Measurements from ENCODE around the gene SEC24D. TPM values are rescaled to one million over a fixed set of nuclear protein-coding genes. Genes with fewer than 3 reads are reported as not detected.

SEC24D gene
- total RNA-seq, 5 donors from 2014 or later (not counting 1 experiment from before 2014, with no cell fraction given), result 17.0 to 32.3 (median 21.7) TPM

- H3K4me3 ChIP-seq (ENCODE audit: control insufficient read depth in 1 of 2, extremely low read depth in 1 of 2, low read length in 1 of 2), result no peak overlapping the region
- no peak overlapping the region for H3K27ac Mint-ChIP-seq
Observed at GRCh38 chr4:118826723-118827444, 9.0 kb downstream of the SEC24D start.

GRCh38 chr4:118825799-118826198 lies 10.1 kb downstream of the SEC24D start:
- H3K27me3 ChIP-seq (replicated peaks in 1 of 2; ENCODE audit: control insufficient read depth in 2 of 2, extremely low read depth in 1 of 2, insufficient read depth in 2 of 2, low read length in 1 of 2), result no peaks in the 10 kb centered on the region
- H3K36me3 ChIP-seq (ENCODE audit: control insufficient read depth in 2 of 2, extremely low read depth in 1 of 2, insufficient read depth in 1 of 2, low read length in 1 of 2), result peaks cover 4 to 15% of the 10 kb centered on the region in 2 donors
- peaks cover 29 to 45% (median 35%) of the 10 kb centered on the region in 3 donors for H3K4me1 Mint-ChIP-seq
- DNase-seq, result no peak
- H3K27ac Mint-ChIP-seq, result no peak overlapping the region
- H3K9me3 ChIP-seq, result no peaks in the 10 kb centered on the region
- ChIA-PET CTCF (no interaction called here), POLR2A (no interaction called here)
- H3K36me3 Mint-ChIP-seq, result peaks cover 51% of the 10 kb centered on the region
- no peak overlapping the region for H3K4me3 Mint-ChIP-seq
- no CpG with 5 or more reads among the region's 3 CpGs for whole genome bisulfite sequencing (ENCODE audit: insufficient coverage)
- H3K4me3 ChIP-seq (ENCODE audit: control insufficient read depth in 1 of 2, extremely low read depth in 1 of 2, low read length in 1 of 2), result no peak overlapping the region
- no peak overlapping the region for H3K27ac ChIP-seq (ENCODE audit: low read length)
- H3K9me3 Mint-ChIP-seq, result no peaks in the 10 kb centered on the region
- ATAC-seq (replicated peaks in 1 of 4), result no peak
- no peaks in the 10 kb centered on the region for H3K27me3 Mint-ChIP-seq
- peaks cover 0 to 2% of the 10 kb centered on the region in 2 experiments for H3K4me1 ChIP-seq (ENCODE audit: control insufficient read depth in 1 of 2, extremely low read depth in 1 of 2, insufficient read depth in 2 of 2, low read length in 2 of 2)

More at GRCh38 chr4:118826723-118827444, 9.0 kb downstream of the SEC24D start:
- DNase-seq (no peak), ATAC-seq (replicated peaks in 1 of 4) (no peak)
- no CpG with 5 or more reads among the region's 2 CpGs for WGBS (ENCODE audit: insufficient coverage)
- ChIA-PET POLR2A (no interaction called here), CTCF (interaction anchor here in 1 of 2 donors (0.6 kb wide), 1 partner anchor 474 kb away, joined by 3 read pairs; the partner anchor contains the start of gene PRSS12)
- Mint-ChIP-seq H3K27me3 (no peaks in the 10 kb centered on the region), H3K9me3 (no peaks in the 10 kb centered on the region), H3K4me3 (no peak overlapping the region), H3K4me1 (peaks cover 30 to 43% (median 40%) of the 10 kb centered on the region in 3 donors), H3K36me3 (peaks cover 55% of the 10 kb centered on the region)
- Histone ChIP-seq H3K4me1 (ENCODE audit: control insufficient read depth in 1 of 2, extremely low read depth in 1 of 2, insufficient read depth in 2 of 2, low read length in 2 of 2) (peaks cover 0 to 2% of the 10 kb centered on the region in 2 experiments), H3K27ac (ENCODE audit: low read length) (no peak overlapping the region), H3K36me3 (ENCODE audit: control insufficient read depth in 2 of 2, extremely low read depth in 1 of 2, insufficient read depth in 1 of 2, low read length in 1 of 2) (peaks cover 4 to 24% of the 10 kb centered on the region in 2 donors), H3K27me3 (replicated peaks in 1 of 2; ENCODE audit: control insufficient read depth in 2 of 2, extremely low read depth in 1 of 2, insufficient read depth in 2 of 2, low read length in 1 of 2) (no peaks in the 10 kb centered on the region), H3K9me3 (no peaks in the 10 kb centered on the region)

GRCh38 chr4:118824141-118824540 lies 11.8 kb downstream of the SEC24D start:
- ATAC-seq (replicated peaks in 1 of 4), result no peak
- Mint-ChIP-seq H3K27ac (no peak overlapping the region), H3K4me1 (peaks cover 25 to 38% (median 29%) of the 10 kb centered on the region in 3 donors), H3K9me3 (no peaks in the 10 kb centered on the region), H3K27me3 (no peaks in the 10 kb centered on the region), H3K4me3 (no peak overlapping the region), H3K36me3 (peaks cover 43% of the 10 kb centered on the region)
- ChIA-PET CTCF (interaction anchor here in 1 of 2 donors (0.6 to 1.0 kb wide), 2 partner anchors 19 to 27 kb away, joined by 3 read pairs; no protein-coding TSS in a partner anchor), POLR2A (interaction anchor here in 1 of 2 donors (0.6 kb wide), 1 partner anchor 29 kb away, joined by 3 read pairs; no protein-coding TSS in a partner anchor)
- peaks cover 0 to 2% of the 10 kb centered on the region in 2 experiments for H3K4me1 ChIP-seq (ENCODE audit: control insufficient read depth in 1 of 2, extremely low read depth in 1 of 2, insufficient read depth in 2 of 2, low read length in 2 of 2)
- no peak overlapping the region for H3K4me3 ChIP-seq (ENCODE audit: control insufficient read depth in 1 of 2, extremely low read depth in 1 of 2, low read length in 1 of 2)
- H3K9me3 ChIP-seq, result no peaks in the 10 kb centered on the region
- DNase-seq, result no peak
- H3K27ac ChIP-seq (ENCODE audit: low read length), result no peak overlapping the region
- no peaks in the 10 kb centered on the region for H3K27me3 ChIP-seq (replicated peaks in 1 of 2; ENCODE audit: control insufficient read depth in 2 of 2, extremely low read depth in 1 of 2, insufficient read depth in 2 of 2, low read length in 1 of 2)
- peaks cover 4 to 15% of the 10 kb centered on the region in 2 donors for H3K36me3 ChIP-seq (ENCODE audit: control insufficient read depth in 2 of 2, extremely low read depth in 1 of 2, insufficient read depth in 1 of 2, low read length in 1 of 2)
- 87% methylated on average over 4 of the region's 5 CpGs for WGBS (ENCODE audit: insufficient coverage)

GRCh38 chr4:118823471-118823870 lies 12.5 kb downstream of the SEC24D start:
- no CpG with 5 or more reads among the region's 2 CpGs for WGBS (ENCODE audit: insufficient coverage)
- H3K36me3 ChIP-seq (ENCODE audit: control insufficient read depth in 2 of 2, extremely low read depth in 1 of 2, insufficient read depth in 1 of 2, low read length in 1 of 2), result peaks cover 4 to 12% of the 10 kb centered on the region in 2 donors

GRCh38 chr4:118821590-118822293 lies 14.2 kb downstream of the SEC24D start:
- no peak overlapping the region for H3K4me3 Mint-ChIP-seq
- no peak for DNase-seq
- CTCF ChIA-PET, result no interaction called here

More at GRCh38 chr4:118823471-118823870, 12.5 kb downstream of the SEC24D start:
- H3K27ac ChIP-seq (ENCODE audit: low read length), result no peak overlapping the region
- ATAC-seq (replicated peaks in 1 of 4) (no peak), DNase-seq (no peak)
- H3K27me3 ChIP-seq (replicated peaks in 1 of 2; ENCODE audit: control insufficient read depth in 2 of 2, extremely low read depth in 1 of 2, insufficient read depth in 2 of 2, low read length in 1 of 2), result no peaks in the 10 kb centered on the region
- H3K4me1 ChIP-seq (ENCODE audit: control insufficient read depth in 1 of 2, extremely low read depth in 1 of 2, insufficient read depth in 2 of 2, low read length in 2 of 2), result peaks cover 0 to 2% of the 10 kb centered on the region in 2 experiments
- H3K4me1 Mint-ChIP-seq, result peaks cover 20 to 32% (median 22%) of the 10 kb centered on the region in 3 donors
- CTCF ChIA-PET, result interaction anchor here in 1 of 2 donors (0.6 kb wide), 1 partner anchor 19 kb away, joined by 3 read pairs; no protein-coding TSS in a partner anchor
- no peaks in the 10 kb centered on the region for H3K27me3 Mint-ChIP-seq
- no peak overlapping the region for H3K4me3 Mint-ChIP-seq
- peaks cover 36% of the 10 kb centered on the region for H3K36me3 Mint-ChIP-seq
- H3K9me3 Mint-ChIP-seq, result no peaks in the 10 kb centered on the region
- no peaks in the 10 kb centered on the region for H3K9me3 ChIP-seq
- POLR2A ChIA-PET, result interaction anchor here (0.6 kb wide), 3 partner anchors 10 to 28 kb away, joined by 3 to 4 read pairs (median 3); no protein-coding TSS in a partner anchor
- H3K4me3 ChIP-seq (ENCODE audit: control insufficient read depth in 1 of 2, extremely low read depth in 1 of 2, low read length in 1 of 2), result no peak overlapping the region
- no peak overlapping the region for H3K27ac Mint-ChIP-seq

More at GRCh38 chr4:118821590-118822293, 14.2 kb downstream of the SEC24D start:
- no peaks in the 10 kb centered on the region for H3K9me3 Mint-ChIP-seq
- 98% methylated on average over 4 of the region's 5 CpGs for WGBS (ENCODE audit: insufficient coverage)
- H3K27ac Mint-ChIP-seq, result peak overlapping the region in 1 of 2 donors; percentile 11
- H3K36me3 Mint-ChIP-seq, result peaks cover 36% of the 10 kb centered on the region
- Histone ChIP-seq H3K27me3 (replicated peaks in 1 of 2; ENCODE audit: control insufficient read depth in 2 of 2, extremely low read depth in 1 of 2, insufficient read depth in 2 of 2, low read length in 1 of 2) (no peaks in the 10 kb centered on the region), H3K4me1 (ENCODE audit: control insufficient read depth in 1 of 2, extremely low read depth in 1 of 2, insufficient read depth in 2 of 2, low read length in 2 of 2) (no peaks in the 10 kb centered on the region), H3K4me3 (ENCODE audit: control insufficient read depth in 1 of 2, extremely low read depth in 1 of 2, low read length in 1 of 2) (no peak overlapping the region), H3K27ac (ENCODE audit: low read length) (no peak overlapping the region), H3K36me3 (ENCODE audit: control insufficient read depth in 2 of 2, extremely low read depth in 1 of 2, insufficient read depth in 1 of 2, low read length in 1 of 2) (peaks cover 4 to 11% of the 10 kb centered on the region in 2 donors), H3K9me3 (no peaks in the 10 kb centered on the region)
- peaks cover 14 to 21% (median 16%) of the 10 kb centered on the region in 3 donors for H3K4me1 Mint-ChIP-seq
- POLR2A ChIA-PET, result interaction anchor here in 1 of 2 donors (0.5 to 0.6 kb wide), 2 partner anchors 17 to 473 kb away, joined by 3 read pairs; no protein-coding TSS in a partner anchor
- no peaks in the 10 kb centered on the region for H3K27me3 Mint-ChIP-seq
- no peak for ATAC-seq (replicated peaks in 1 of 4)

Measured in T-cell (primary cell).